Measurements from ENCODE around the gene SNX20.

SNX20 gene

GRCh38 chr16:50705436-50706110 is 24.5 kb upstream of the SNX20 start:
- no peak for DNase-seq

DNA sequence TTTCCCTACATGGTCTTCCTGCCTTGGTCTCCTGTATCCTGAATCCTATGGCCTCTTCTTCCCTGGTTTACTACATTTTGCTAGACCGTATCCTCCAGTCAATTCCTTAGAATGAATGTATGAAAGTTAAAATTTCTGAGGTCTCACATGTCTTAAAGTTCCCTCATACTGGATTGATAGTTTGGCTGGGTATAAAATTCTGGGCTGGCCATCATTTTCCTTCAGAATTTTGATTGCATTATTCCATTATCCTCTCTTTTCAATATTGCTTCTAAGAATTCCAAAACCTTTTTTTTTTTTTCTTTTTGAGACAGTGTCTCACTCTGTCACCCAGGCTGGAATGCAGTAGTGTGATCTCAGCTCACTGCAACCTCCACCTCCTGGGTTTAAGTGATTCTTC is 23.1 kb upstream of the SNX20 start:
- DNase-seq = no peak

GRCh38 chr16:50702725-50703124 is 21.6 kb upstream of the SNX20 start:
- DNase-seq = no peak

DNA sequence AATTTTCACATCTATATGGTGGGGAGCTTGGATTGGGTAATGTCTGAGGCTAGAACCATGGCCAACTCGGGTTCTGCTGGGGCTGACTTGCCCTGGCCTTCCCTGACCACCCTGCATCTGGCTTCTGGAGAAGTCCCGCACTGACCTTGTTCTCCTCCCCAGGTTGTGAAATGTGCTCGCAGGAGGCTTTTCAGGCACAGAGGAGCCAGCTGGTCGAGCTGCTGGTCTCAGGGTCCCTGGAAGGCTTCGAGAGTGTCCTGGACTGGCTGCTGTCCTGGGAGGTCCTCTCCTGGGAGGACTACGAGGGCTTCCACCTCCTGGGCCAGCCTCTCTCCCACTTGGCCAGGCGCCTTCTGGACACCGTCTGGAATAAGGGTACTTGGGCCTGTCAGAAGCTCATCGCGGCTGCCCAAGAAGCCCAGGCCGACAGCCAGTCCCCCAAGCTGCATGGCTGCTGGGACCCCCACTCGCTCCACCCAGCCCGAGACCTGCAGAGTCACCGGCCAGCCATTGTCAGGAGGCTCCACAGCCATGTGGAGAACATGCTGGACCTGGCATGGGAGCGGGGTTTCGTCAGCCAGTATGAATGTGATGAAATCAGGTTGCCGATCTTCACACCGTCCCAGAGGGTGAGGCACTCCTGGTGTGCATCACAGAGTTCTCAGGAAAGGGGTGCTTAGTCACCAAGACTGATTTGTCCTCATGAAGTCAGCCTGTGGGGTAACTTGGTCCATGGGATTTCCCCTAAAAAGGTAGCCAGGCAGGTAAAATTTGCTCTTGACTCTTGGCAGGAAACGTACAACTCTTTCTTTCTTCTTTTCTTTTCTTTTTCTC is 18.4 kb upstream of the SNX20 start:
- no peak for DNase-seq

GRCh38 chr16:50697881-50698767 is 17.0 kb upstream of the SNX20 start:
- DNase-seq = peak in 9 of 56 donors; percentile 7 to 44 (median 28)

GRCh38 chr16:50697421-50697715 is 16.3 kb upstream of the SNX20 start:
- no peak for DNase-seq

- peak in 3 of 56 donors; percentile 18 to 31 (median 23) for DNase-seq
Observed at GRCh38 chr16:50696575-50697420, 15.7 kb upstream of the SNX20 start.

- DNase-seq = no peak
Observed at GRCh38 chr16:50696126-50696525, 15.0 kb upstream of the SNX20 start.

GRCh38 chr16:50695017-50696000 is 14.2 kb upstream of the SNX20 start:
- peak in 1 of 56 donors; percentile 25 for DNase-seq

DNA sequence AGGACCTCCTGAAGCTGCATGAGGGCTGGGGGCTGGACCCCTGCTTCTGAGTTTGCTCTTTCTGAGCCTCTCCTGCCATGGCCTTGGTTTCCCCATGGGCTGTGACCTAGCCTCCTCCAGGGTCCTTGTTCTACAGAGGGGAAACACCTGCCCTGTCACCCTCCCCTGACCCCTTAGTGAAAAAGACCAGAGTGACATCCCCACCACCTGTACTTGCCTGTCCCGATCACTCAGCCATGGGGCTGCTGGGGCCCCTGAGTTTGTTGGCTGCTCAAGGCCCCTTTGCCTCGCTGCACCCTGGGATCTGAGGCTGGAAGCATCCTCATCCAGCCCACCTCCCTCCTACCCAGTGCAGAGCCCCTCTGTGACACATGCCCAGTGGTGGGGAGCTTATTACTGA is 13.1 kb upstream of the SNX20 start:
- DNase-seq = no peak

GRCh38 chr16:50692999-50693781 is 12.1 kb upstream of the SNX20 start, which contains the start of gene NOD2:
TSS of gene NOD2 (plus strand) at chr16:50693606. CDS start at chr16:50699496, 5,890 bp downstream.
- DNase-seq = peak in 1 of 56 donors; percentile 16

GRCh38 chr16:50692644-50692998 is 11.5 kb upstream of the SNX20 start:
- DNase-seq = no peak

- no peak for DNase-seq
Observed at GRCh38 chr16:50690177-50690576, 9.1 kb upstream of the SNX20 start.

DNA sequence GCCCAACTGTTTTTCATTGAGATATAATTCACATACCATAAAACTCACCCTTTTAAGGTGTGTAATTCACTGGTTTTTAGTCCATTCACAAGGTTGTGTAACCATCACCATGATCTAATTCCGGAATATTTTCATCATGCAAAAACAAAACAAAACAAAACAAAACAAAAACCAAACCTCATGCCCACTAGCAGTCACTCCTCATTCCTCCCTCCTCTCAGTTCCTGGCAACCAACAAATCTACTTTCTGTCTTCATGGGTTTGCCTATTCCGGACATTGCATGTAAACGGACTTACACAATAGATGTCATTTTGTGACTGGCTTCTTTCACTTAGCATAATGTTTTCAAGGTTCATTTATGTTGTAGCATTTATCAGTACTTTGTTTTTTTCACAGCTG is 7.8 kb upstream of the SNX20 start:
- DNase-seq = no peak

- no peak for DNase-seq
Observed at GRCh38 chr16:50688083-50688482, 7.0 kb upstream of the SNX20 start.

- DNase-seq = no peak
Observed at GRCh38 chr16:50685462-50686063, 4.5 kb upstream of the SNX20 start.

- no peak for DNase-seq
Observed at GRCh38 chr16:50684823-50685461, 3.8 kb upstream of the SNX20 start.

Data from nucleus accumbens (tissue), 56 donors.